NCI-H446 treated with DMSO at 0.1 percent for 48 hours (cell line): ENCODE measurements around the gene RAB4A.
A peak's percentile ranks its signal among the peaks of the same experiment; 100 is the strongest.

Experiments
- DNase-seq: peaks from one replicate; lab custom pipeline; 2025; lab: John Stamatoyannopoulos, UW

Gene RAB4A

GRCh38 chr1:229270547-229271447 lies at the start of gene RAB4A:
Gene RAB4A, plus strand, starts transcription at chr1:229271111. Its CDS starts 229 bp downstream, at chr1:229271340.
- peak; percentile 37 for DNase-seq

GRCh38 chr1:229222081-229222480 lies 48.8 kb upstream of the RAB4A start:
- no peak for DNase-seq

- no peak for DNase-seq
Measured at GRCh38 chr1:229223498-229223897, 47.4 kb upstream of the RAB4A start.

- no peak for DNase-seq
Measured at GRCh38 chr1:229224308-229224707, 46.6 kb upstream of the RAB4A start.

GRCh38 chr1:229225331-229225782 lies 45.6 kb upstream of the RAB4A start:
- DNase-seq: no peak

- DNase-seq: no peak
Measured at GRCh38 chr1:229226796-229227195, 44.1 kb upstream of the RAB4A start.

GRCh38 chr1:229227298-229227919 lies 43.5 kb upstream of the RAB4A start:
- DNase-seq: peak; percentile 68

GRCh38 chr1:229228522-229228921 lies 42.4 kb upstream of the RAB4A start:
- no peak for DNase-seq

- no peak for DNase-seq
Measured at GRCh38 chr1:229229137-229229720, 41.7 kb upstream of the RAB4A start.

- DNase-seq: no peak
Measured at GRCh38 chr1:229229721-229230139, 41.2 kb upstream of the RAB4A start.

- peak; percentile 53 for DNase-seq
Measured at GRCh38 chr1:229230140-229230892, 40.6 kb upstream of the RAB4A start.

- DNase-seq: peak; percentile 83
Measured at GRCh38 chr1:229230893-229231753, 39.8 kb upstream of the RAB4A start.

GRCh38 chr1:229231754-229232119 lies 39.2 kb upstream of the RAB4A start:
- DNase-seq: no peak

GRCh38 chr1:229234870-229235472 lies 35.9 kb upstream of the RAB4A start:
- DNase-seq: no peak

- DNase-seq: no peak
Measured at GRCh38 chr1:229237320-229237719, 33.6 kb upstream of the RAB4A start.

GRCh38 chr1:229238231-229238630 lies 32.7 kb upstream of the RAB4A start:
- no peak for DNase-seq

- DNase-seq: peak; percentile 82
Measured at GRCh38 chr1:229238674-229239415, 32.1 kb upstream of the RAB4A start.

- DNase-seq: no peak
Measured at GRCh38 chr1:229240532-229240931, 30.4 kb upstream of the RAB4A start.

GRCh38 chr1:229241390-229241789 lies 29.5 kb upstream of the RAB4A start:
- DNase-seq: no peak

GRCh38 chr1:229243638-229244037 lies 27.3 kb upstream of the RAB4A start:
- DNase-seq: no peak
